GM15510 (cell line): Measurements from ENCODE around the gene TMEM185B.

Source experiments
- POLR2A ChIP-seq: IDR thresholded peaks from 3 replicates; pipeline ENCODE4 v1.6.1; 2011; ENCODE audit warnings: borderline replicate concordance; ENCODE audit not compliant: insufficient read length; ENCODE audit errors: extremely low read depth

Gene TMEM185B

DNA sequence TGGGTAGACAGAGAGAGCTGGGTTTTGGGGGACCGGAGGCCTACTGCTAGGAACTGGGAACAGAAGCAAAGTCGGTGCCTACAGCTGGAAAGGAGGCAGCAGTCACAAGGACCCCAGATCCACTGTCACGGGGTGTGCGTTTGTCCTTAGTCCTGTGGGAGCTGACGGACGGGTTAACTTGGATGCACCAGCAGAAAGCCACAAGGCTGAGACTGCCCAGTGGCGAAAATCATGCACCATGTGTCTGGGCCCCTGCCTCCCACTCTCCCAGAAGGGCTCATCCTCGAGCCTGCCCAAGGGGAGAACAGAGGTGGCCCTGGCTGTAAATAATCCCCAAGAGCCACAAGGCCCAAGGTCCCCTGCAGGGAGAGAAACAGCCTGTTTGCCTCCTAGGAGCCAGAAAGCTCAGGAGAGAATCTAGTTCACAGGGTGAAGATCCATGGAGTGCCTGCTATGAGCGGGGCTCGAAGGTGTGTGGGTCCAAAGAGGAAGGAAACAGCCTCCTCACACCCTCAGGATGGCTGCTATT, 17.8 kb upstream of the TMEM185B start:
- no peak for TF ChIP-seq POLR2A

DNA sequence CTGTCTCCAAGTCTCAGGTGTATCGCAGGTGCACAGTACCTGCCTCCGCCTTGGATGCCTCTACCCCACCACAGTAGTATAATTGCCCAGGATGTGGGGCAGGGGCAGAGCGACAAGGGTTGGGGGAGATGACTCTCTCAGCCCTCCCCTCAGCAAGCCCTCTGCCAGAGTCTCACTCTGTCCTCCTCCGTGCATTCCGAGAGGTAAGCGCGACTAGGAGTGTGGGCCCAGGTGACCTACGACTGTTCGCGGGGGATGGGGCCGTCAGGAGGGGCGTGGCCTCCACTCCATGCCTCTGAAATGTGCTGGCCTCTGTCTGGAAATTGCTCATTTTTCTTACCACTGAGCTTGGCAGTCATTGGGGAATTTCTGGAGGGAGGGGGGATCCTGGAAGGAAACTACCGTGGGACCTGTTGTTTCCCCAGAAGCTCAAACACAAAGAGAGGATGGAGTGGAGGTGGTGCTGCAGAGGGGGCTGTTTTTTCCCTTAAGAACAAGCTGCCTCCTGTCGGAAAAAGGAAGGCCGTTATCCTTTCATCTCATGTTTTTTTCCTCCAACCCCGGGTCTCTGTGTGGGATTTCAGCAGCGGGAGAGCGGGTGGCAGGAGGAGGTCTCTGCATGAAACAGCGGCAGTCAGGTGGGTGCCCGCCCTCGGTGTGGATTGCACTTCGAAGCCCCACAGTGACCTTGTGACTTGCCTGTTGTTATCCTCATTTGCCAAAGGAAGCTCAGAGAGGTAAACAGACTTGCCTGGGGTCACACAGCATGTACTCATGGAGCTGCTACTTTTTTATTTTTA, 16.5 kb upstream of the TMEM185B start:
- TF ChIP-seq POLR2A: no peak

DNA sequence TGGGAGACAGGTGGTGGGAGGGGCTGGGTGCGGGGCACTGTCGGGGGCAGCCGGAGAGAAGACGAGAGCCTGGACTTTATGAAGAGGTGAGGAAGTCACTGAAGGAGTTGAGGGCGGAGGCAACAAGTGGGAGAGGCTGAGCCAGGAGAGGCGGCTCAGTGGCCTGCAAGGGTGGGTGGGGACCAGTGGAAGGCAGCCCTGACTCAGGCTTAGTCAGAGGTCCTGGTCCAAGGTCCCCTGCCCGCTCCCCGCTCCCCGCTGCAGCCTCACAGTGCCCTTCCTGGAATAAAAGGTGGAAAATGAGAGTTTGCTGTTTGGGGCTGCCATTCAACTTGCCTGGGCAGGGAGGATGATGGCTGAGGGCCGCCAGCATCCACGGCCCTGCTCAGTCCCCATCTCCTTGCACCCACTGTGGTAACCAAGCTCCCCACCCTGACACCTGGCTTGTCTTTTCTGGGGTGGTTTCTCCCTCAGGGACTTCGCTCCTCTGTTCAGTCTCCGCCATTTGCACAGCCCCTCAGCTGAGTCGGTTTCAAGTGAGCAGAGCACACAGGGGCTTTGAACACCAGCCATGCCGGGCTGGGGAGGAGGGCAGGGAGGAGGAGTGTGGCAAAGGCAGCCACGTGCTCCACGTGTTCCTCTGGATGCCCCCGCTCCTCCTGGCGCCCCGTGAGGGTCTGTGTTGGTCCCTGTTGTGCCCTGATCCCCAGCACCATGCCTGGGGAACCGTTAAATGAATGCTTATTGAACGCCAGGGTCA, 15.7 kb upstream of the TMEM185B start:
- no peak for TF ChIP-seq POLR2A

DNA sequence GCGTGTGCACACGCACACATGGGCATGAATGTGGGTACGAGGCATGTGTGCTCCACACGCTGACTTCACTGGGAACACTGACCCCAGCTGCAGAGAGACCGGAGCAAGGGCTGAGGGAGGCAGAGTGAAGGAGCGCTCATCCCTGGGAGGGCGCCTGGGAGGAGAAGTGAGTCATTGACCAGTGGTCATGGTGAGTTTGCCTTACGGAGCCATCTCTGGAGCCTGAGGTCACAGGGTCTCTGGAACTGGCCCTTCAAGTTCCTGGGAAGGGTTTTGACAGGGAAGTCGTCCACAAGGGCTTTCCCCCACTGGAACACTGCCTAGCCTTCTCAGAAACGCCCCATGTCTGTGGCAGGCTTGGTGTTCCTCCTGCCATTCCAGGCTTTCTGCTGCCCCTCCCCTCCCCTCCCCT, 14.3 kb upstream of the TMEM185B start:
- no peak for TF ChIP-seq POLR2A

DNA sequence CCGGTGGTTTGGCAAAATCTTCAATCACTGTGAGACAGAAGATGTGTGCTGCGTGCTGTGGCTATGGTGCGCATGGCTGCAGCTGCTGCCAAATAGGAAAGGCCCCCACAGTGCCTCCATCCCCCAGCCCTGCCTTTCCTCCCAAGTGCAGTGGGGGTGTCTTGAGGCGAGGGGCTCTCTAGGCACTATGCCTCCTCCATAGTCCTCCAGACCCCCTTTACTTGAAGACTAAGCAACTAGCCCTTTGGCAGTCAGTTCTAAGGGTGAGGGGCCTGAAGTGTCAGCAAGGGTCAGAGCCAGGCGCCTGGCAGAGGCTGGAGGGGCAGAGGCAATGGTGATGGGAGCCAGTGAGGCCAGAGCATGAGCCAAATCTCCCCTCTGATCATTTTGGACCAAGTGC, 13.6 kb upstream of the TMEM185B start:
- TF ChIP-seq POLR2A: no peak

DNA sequence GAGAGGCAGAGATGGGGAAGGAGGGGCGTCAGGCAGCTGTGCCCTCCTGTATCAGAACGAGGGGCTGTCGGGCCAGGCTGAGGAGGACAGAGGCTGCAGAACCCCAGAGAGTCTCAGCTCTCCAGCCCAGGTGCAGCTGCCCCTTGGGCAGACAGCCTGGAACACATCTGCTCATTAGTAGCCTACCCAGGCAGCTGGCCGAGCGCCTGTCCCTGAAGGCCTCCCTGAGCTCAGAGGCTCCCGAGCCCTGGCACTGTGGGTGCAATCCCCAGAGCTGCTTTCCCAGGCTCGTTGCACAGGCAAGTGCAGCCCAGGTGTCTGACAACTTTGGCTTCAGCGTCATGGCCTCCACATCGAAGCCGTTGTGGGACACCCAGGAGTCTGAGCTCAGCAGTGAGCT, 13.1 kb upstream of the TMEM185B start:
- TF ChIP-seq POLR2A: no peak

DNA sequence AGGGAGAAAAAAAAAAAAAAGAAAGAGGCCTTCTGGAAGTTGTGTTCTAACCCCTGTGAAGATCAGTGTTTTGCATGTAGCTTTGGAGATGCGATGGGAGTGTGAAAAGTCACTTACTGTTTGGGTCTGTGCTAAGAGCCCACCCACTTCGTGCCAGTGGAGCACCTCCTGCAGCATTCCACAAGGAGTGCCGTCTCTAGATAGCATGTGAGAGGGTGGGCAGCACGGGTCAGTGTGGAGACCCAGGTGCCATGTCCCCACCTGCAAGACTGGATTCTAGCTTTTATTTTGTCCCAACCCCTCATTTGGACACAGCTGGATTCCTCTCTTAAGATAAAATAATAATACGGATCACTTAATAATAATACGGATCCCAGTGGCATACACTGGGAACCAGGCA, 12.5 kb upstream of the TMEM185B start:
- no peak for TF ChIP-seq POLR2A

DNA sequence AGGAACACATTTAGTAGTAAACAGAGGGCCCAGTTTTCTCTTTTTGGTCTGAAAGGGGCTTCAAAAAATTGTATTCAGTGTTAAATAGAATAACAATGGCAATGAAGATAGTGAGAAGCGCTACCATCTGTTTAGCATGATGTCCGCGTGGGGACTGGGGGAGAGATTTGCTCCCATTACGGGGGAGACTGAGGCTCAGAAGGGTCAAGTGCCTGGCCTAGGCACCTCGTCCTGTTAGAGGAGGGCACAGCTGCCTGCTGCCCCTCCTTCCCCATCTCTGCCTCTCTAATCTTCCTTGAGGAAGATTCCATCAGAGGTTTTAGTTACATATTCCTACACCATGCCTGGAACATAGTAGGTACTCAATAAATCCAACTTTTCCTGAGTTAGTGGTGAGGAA, 10.1 kb upstream of the TMEM185B start:
- TF ChIP-seq POLR2A: no peak

DNA sequence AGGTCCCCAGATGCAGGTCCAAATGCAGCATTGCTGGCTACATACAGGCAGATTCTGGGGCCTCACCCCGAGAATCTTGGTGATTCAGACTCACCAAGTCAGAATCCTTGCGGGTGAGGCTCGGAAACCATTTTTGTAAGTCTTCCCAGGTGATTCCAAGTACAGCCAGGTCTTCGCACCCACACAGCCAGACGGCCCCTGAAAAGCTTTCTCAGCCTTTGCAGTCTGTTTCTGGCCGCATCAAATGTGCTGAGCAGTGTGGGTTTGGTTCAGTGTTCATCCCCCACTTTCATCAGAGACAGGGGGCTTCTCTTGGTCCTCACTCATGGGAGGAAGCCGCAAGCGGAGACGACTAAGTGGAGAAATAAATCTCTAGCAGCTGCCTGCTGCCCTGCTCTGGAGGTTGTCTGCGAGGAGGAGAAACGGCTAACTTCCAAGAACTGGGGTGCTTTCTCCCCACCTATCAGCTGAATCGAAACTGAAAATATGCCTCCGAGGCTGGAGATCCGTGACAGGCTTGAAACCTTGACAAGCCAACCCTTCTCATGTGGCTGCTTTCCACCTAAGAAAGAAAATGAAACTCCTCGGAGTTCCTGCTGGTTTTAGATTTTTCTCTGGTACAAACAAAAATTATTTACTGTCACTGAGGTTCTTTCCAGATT, 8.9 kb upstream of the TMEM185B start:
- peak; percentile 54 for TF ChIP-seq POLR2A

DNA sequence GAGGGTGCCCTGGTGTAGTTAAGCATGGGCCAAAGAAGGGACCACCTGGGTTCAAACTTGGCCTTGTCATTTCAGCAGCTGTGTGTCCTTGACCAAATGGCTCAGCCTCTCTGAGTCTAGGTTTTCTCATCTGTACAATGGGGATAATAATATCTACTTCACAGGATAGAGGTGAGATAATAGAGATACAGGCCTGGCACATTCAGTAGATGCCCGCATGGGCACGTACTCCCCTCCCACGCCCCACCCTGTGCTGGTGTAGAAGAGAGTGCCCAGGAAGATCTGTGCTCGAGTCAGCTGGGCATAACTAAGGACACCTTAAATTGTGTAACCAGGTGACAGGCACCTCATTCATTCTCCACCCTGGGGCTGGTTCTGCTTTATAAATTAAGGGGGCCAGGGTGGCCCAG, 8.4 kb upstream of the TMEM185B start:
- no peak for TF ChIP-seq POLR2A

DNA sequence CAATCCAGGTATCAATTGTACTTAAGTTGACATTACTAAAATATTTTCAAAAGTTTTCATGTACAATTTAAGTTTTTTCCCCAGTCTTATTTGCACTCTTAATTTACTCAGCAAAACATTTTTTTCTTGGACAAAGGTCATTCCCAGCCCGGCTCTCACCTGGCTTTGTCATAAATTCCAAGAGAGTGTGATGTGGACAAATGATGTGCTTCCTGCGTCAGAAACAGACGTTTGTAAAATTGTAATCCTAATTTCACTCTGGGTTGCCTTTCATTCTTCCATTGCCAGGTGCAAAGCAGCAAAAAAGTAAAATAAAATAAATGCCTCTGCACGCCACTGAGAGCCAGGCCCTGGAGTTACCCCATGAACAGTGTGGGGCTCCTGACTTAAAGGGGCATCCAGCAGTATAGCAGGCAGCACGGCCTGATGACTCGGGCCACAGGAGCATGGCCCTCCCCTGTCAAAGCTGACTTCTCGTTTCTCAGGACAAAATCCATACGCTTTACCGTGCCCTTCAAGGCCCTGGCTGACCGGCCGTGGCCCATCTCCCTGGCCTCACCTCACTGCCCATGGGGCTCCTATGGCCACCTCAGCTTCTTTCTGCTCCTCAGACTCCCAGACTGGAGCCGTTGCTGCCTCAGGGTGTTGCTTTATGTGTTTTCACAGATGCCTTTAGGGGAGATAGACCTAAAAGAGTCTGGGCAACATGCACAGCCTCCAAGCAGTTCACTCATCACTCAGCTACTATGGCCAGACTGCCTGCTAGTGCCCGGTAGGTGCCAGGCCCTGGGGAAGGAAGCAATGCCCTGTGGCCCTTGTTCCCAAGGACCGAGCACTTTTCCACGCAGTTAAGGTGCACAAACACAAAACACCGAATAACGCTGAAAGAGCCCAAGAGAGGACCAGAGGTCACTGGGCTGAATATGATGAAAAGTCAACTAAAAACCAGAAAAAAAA, 7.6 kb upstream of the TMEM185B start:
- no peak for TF ChIP-seq POLR2A

DNA sequence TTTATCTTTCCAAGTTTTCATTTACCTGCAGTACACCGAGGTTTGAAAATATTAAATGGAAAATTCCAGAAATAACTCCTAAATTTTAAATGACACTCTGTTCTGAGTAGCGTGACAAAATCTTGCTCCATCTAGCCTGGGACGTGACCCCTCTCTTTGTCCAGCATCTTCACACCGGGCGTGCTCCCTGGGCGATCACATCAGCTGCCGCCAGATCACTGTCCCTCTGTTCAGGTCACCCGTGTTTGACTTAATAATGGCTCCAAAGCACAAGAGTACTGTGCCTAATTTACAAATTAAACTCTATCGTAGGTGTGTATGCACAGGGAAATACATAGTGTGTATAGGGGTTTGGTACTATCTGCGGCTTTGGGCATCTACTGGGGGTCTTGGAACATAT, 6.1 kb upstream of the TMEM185B start:
- no peak for TF ChIP-seq POLR2A

DNA sequence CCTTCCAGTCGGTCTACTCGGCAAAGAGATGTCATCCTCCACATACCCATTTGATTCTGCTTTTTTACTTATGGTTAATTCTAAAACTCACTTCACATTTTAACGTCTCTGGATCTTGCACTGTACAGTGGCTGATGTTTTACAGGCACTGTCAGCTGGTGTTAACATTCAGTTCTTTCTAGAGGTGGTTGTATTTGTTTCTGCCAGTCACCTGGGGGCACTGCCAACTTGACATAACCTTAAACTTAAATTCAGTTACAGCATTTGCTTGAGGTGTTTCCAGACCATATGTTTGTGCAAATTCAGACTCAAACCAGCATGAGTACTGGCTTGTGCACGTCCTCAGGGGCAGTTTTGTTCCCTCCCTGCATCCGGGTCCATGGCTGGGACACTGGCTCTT, 5.3 kb upstream of the TMEM185B start:
- TF ChIP-seq POLR2A: no peak

DNA sequence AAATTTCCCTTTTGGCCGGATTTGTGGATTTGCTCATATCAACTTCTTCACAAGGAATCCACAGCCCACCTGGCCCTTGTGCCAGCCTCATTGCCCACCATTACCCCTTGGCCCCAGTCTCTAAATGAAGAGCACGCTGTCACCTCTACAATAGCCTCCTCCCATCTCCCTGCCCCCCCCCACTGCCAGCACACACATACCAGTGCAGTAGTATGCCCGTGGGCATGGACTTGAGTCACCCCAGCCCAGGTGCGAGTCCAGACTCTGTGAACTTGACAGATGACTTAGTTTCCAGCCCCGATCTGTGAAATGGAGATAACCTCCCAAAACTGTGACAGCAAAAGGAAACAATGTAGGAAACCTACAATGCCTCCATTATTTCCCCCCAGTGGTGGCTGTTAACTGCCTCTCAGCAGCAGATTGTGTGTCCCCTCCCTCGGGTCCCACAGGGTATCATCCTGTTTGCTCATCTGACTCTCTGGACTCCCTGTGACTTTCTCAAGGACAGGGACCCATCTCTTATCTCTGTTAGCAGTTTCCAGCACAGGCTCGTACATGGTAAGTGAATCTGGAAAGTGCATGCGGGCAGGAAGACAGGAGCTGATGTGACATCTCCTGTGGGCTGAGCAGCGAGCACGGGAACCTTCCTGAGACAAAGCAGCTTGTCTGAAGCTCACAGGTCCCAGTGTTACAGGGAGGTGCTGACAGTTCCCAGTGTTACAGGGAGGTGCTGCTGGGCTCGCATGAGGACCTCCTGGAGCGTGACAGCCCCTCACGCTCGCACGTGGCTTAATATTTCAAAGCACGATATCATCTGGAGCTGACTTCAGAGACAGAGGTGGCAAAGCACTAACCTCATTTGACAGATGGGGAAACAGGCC, 4.2 kb upstream of the TMEM185B start:
- peak; percentile 7 for TF ChIP-seq POLR2A

DNA sequence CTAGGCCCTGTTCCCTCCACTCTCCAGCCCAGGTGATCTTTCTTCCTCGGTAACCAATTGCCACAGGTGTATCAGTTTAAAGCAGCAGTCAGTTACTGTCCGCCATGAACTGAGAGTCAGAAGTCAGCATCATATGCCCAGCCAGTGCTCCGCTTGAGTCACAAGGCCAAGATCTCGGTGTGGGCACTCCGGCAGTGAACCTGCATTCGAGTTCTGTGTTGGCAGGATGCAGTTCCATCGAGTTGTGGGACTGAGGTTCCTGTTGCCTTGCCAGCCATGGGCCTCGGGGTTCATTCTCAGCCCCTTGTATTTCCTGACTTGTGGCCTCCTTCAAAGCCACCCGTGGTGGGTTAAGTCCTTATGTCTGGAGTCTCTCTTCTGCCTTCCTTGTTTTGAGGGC, 3.1 kb upstream of the TMEM185B start:
- TF ChIP-seq POLR2A: no peak
